HEK293T (cell line): ENCODE measurements around the gene TMEM184A.

Experiments used
- CTCF ChIA-PET: fragments of 350-600 bp; formaldehyde crosslinking; extraction: SDS; loops from one replicate; lab custom pipeline; 2021; ENCODE audit warnings: antibody characterized with exemption, inconsistent platforms; lab: Yijun Ruan, JAX
- POLR2A ChIA-PET: fragments of 350-600 bp; formaldehyde crosslinking; extraction: SDS; loops from one replicate; lab custom pipeline; 2020; ENCODE audit warnings: antibody characterized with exemption, inconsistent platforms; lab: Yijun Ruan, JAX
- DNase-seq: peaks from one replicate; pipeline ENCODE4 v3.0.0; 2012; ENCODE audit warnings: mixed read lengths; ENCODE audit errors: extremely low spot score
- ARNT ChIP-seq: fragments of 450-650 bp; IDR thresholded peaks from 2 replicates; pipeline ENCODE4 v1.6.1; 2017; ENCODE audit warnings: mild to moderate bottlenecking
- BHLHE40 ChIP-seq: fragments of 450-650 bp; IDR thresholded peaks from 2 replicates; pipeline ENCODE4 v1.6.1; 2016; ENCODE audit warnings: mild to moderate bottlenecking, moderate library complexity, borderline replicate concordance
- CTBP1 ChIP-seq: fragments of 450-650 bp; IDR thresholded peaks from 2 replicates; pipeline ENCODE4 v1.6.1; 2016; ENCODE audit warnings: borderline replicate concordance
- ELF4 ChIP-seq: fragments of 450-650 bp; IDR thresholded peaks from 2 replicates; pipeline ENCODE4 v1.6.1; 2017; ENCODE audit warnings: antibody characterized with exemption
- FOXA1 ChIP-seq: fragments of 450-650 bp; IDR thresholded peaks from 2 replicates; pipeline ENCODE4 v1.6.1; 2016; ENCODE audit warnings: mild to moderate bottlenecking
- FOXK2 ChIP-seq: fragments of 450-650 bp; IDR thresholded peaks from 2 replicates; pipeline ENCODE4 v1.6.1; 2016; ENCODE audit warnings: mild to moderate bottlenecking
- FOXM1 ChIP-seq: fragments of 450-650 bp; IDR thresholded peaks from 2 replicates; pipeline ENCODE4 v1.6.1; 2017; ENCODE audit warnings: mild to moderate bottlenecking, borderline replicate concordance
- HDGF ChIP-seq: fragments of 450-650 bp; IDR thresholded peaks from 2 replicates; pipeline ENCODE4 v1.6.1; 2017; ENCODE audit warnings: antibody characterized with exemption, borderline replicate concordance
- L3MBTL2 ChIP-seq: fragments of 450-650 bp; conservative IDR thresholded peaks from 2 replicates; pipeline ENCODE4 v1.6.1; 2016; ENCODE audit warnings: mild to moderate bottlenecking
- LEF1 ChIP-seq: fragments of 450-650 bp; IDR thresholded peaks from 2 replicates; pipeline ENCODE4 v1.6.1; 2017; ENCODE audit warnings: mild to moderate bottlenecking, borderline replicate concordance
- NFRKB ChIP-seq: fragments of 450-650 bp; IDR thresholded peaks from 2 replicates; pipeline ENCODE4 v1.6.1; 2016; ENCODE audit warnings: mild to moderate bottlenecking, moderate library complexity
- PKNOX1 ChIP-seq: fragments of 450-650 bp; IDR thresholded peaks from 2 replicates; pipeline ENCODE4 v1.6.1; 2016
- SP1 ChIP-seq: fragments of 450-650 bp; IDR thresholded peaks from 2 replicates; pipeline ENCODE4 v1.6.1; 2017
- SUZ12 ChIP-seq: fragments of 450-650 bp; IDR thresholded peaks from 2 replicates; pipeline ENCODE4 v1.6.1; 2016; ENCODE audit warnings: mild to moderate bottlenecking
- TARDBP ChIP-seq: fragments of 450-650 bp; IDR thresholded peaks from 2 replicates; pipeline ENCODE4 v1.6.1; 2016
- ZNF384 ChIP-seq: fragments of 450-650 bp; IDR thresholded peaks from 2 replicates; pipeline ENCODE4 v1.6.1; 2016

Gene TMEM184A

GRCh38 chr7:1599640-1600395 is 43.8 kb upstream of the TMEM184A start:
- CTCF ChIA-PET, result no interaction called here
- POLR2A ChIA-PET, result no interaction called here
- no peak for DNase-seq
- TF ChIP-seq LEF1, result no peak
- no peak for TF ChIP-seq SUZ12
- TF ChIP-seq FOXK2, result no peak
- no peak for TF ChIP-seq ZNF384
- TF ChIP-seq CTBP1, result no peak
- TF ChIP-seq NFRKB, result no peak
- no peak for TF ChIP-seq PKNOX1
- no peak for TF ChIP-seq SP1
- TF ChIP-seq HDGF, result no peak
- TF ChIP-seq ELF4, result no peak

GRCh38 chr7:1598961-1599639 is 43.1 kb upstream of the TMEM184A start:
- ChIA-PET CTCF (no interaction called here), POLR2A (no interaction called here)
- DNase-seq, result no peak
- no peak for TF ChIP-seq ZNF384
- TF ChIP-seq CTBP1, result no peak
- no peak for TF ChIP-seq PKNOX1
- TF ChIP-seq FOXK2, result no peak

GRCh38 chr7:1598286-1598685 is 42.3 kb upstream of the TMEM184A start:
- ChIA-PET POLR2A (no interaction called here), CTCF (no interaction called here)
- TF ChIP-seq ELF4 (no peak), BHLHE40 (no peak), L3MBTL2 (no peak), SP1 (no peak), FOXM1 (no peak), ARNT (no peak), SUZ12 (no peak), NFRKB (no peak), LEF1 (no peak), ZNF384 (no peak), HDGF (no peak)
- no peak for DNase-seq

GRCh38 chr7:1597791-1598190 is 41.8 kb upstream of the TMEM184A start:
- POLR2A ChIA-PET, result no interaction called here
- TF ChIP-seq SUZ12, result no peak
- TF ChIP-seq FOXA1, result no peak
- no peak for TF ChIP-seq L3MBTL2
- no peak for TF ChIP-seq ELF4
- TF ChIP-seq FOXK2, result no peak
- TF ChIP-seq ARNT, result no peak
- TF ChIP-seq NFRKB, result no peak
- no peak for TF ChIP-seq SP1
- no peak for TF ChIP-seq BHLHE40
- no peak for TF ChIP-seq ZNF384
- no peak for TF ChIP-seq HDGF
- TF ChIP-seq TARDBP, result no peak
- TF ChIP-seq FOXM1, result no peak
- no peak for TF ChIP-seq LEF1
- TF ChIP-seq CTBP1, result no peak
- no peak for TF ChIP-seq PKNOX1
- no peak for DNase-seq
- CTCF ChIA-PET, result interaction anchor here (0.6 kb wide), 1 partner anchor 13 kb away, joined by 3 read pairs; no protein-coding TSS in a partner anchor

- no peak for DNase-seq
- CTCF ChIA-PET, result interaction anchor here (0.6 kb wide), 1 partner anchor 14 kb away, joined by 3 read pairs; no protein-coding TSS in a partner anchor
- POLR2A ChIA-PET, result no interaction called here
- TF ChIP-seq CTBP1 (no peak), LEF1 (no peak), FOXK2 (no peak), BHLHE40 (no peak), PKNOX1 (no peak), L3MBTL2 (no peak), ZNF384 (no peak), ARNT (no peak), SP1 (no peak), ELF4 (no peak), FOXM1 (no peak), NFRKB (no peak), FOXA1 (no peak), TARDBP (no peak), SUZ12 (no peak), HDGF (no peak)
Observed at GRCh38 chr7:1597066-1597760, 41.2 kb upstream of the TMEM184A start.
